ENCODE measurements around the gene FGF12. TPM values are rescaled to one million over a fixed set of nuclear protein-coding genes. Genes with fewer than 3 reads are reported as not detected.
"Not testable (repeated sequence)": the region's sequence is repeated elsewhere in the genome, so short reads cannot be mapped to it uniquely, and the experiment has no call there.

The FGF12 gene
- polyA plus RNA-seq, 1 of the 3 experiments (the other 2 are of a cell fraction) = 0.30 TPM

- TF ChIP-seq POLR2AphosphoS5 (IDR thresholded peaks at IDR 0.05; ENCODE audit: low read depth, low read length) = no peak
- POLR2A ChIA-PET = no interaction called here
- H3K9me3 ChIP-seq = no peaks in the 10 kb centered on the region
These were observed 17.8 kb upstream of the FGF12 start for GRCh38 chr3:192745150-192745549.

GRCh38 chr3:192744604-192745003 is 17.3 kb upstream of the FGF12 start:
- H3K9ac ChIP-seq; H3K9me2 ChIP-seq; H3K27me3 ChIP-seq (ENCODE audit: insufficient read depth); H3K4me3 ChIP-seq (ENCODE audit: low read depth in 2 of 2, low read length in 1 of 2); H3K9me3 ChIP-seq; POLR2A ChIA-PET; H3K4me1 ChIP-seq (ENCODE audit: control insufficient read depth in 1 of 2, insufficient read depth in 2 of 2, low read depth in 1 of 2, low read length in 1 of 2); H3K79me2 ChIP-seq (ENCODE audit: insufficient read depth); H3K36me3 ChIP-seq (replicated peaks in 1 of 2; ENCODE audit: control insufficient read depth in 1 of 2, insufficient read depth in 2 of 2, low read length in 1 of 2); H4K20me1 ChIP-seq (ENCODE audit: insufficient read depth); H2AFZ ChIP-seq (ENCODE audit: low read depth); H3K4me2 ChIP-seq; CTCF ChIA-PET; H3K27ac ChIP-seq (ENCODE audit: low read depth in 2 of 2, low read length in 1 of 2); DNase-seq; H3F3A ChIP-seq (replicated peaks; ENCODE audit: insufficient read depth): not testable (repeated sequence)
- WGBS (ENCODE audit: low lambda C conversion rate) = no CpG with 5 or more reads among the region's 19 CpGs

More at GRCh38 chr3:192745150-192745549, 17.8 kb upstream of the FGF12 start:
- Histone ChIP-seq H3K4me2 (no peak overlapping the region), H3K4me1 (ENCODE audit: control insufficient read depth in 1 of 2, insufficient read depth in 2 of 2, low read depth in 1 of 2, low read length in 1 of 2) (no peaks in the 10 kb centered on the region), H2AFZ (ENCODE audit: low read depth) (no peak overlapping the region), H3K36me3 (replicated peaks in 1 of 2; ENCODE audit: control insufficient read depth in 1 of 2, insufficient read depth in 2 of 2, low read length in 1 of 2) (no peaks in the 10 kb centered on the region), H3F3A (replicated peaks; ENCODE audit: insufficient read depth) (no peaks in the 10 kb centered on the region), H3K9me2 (no peaks in the 10 kb centered on the region), H3K4me3 (ENCODE audit: low read depth in 2 of 2, low read length in 1 of 2) (no peak overlapping the region), H4K20me1 (ENCODE audit: insufficient read depth) (no peaks in the 10 kb centered on the region), H3K79me2 (ENCODE audit: insufficient read depth) (no peaks in the 10 kb centered on the region), H3K27me3 (ENCODE audit: insufficient read depth) (no peaks in the 10 kb centered on the region), H3K27ac (ENCODE audit: low read depth in 2 of 2, low read length in 1 of 2) (no peak overlapping the region), H3K9ac (no peak overlapping the region)
- CTCF ChIA-PET = no interaction called here
- no peak for DNase-seq
- WGBS (ENCODE audit: low lambda C conversion rate) = no CpG with 5 or more reads among the region's 7 CpGs

- POLR2A ChIA-PET = no interaction called here
- Histone ChIP-seq H3K79me2 (ENCODE audit: insufficient read depth) (no peaks in the 10 kb centered on the region), H2AFZ (ENCODE audit: low read depth) (no peak overlapping the region), H3K4me1 (ENCODE audit: control insufficient read depth in 1 of 2, insufficient read depth in 2 of 2, low read depth in 1 of 2, low read length in 1 of 2) (no peaks in the 10 kb centered on the region), H3K9ac (no peak overlapping the region), H3K9me2 (no peaks in the 10 kb centered on the region), H3K9me3 (no peaks in the 10 kb centered on the region), H3K4me3 (ENCODE audit: low read depth in 2 of 2, low read length in 1 of 2) (no peak overlapping the region), H3K4me2 (no peak overlapping the region), H3F3A (replicated peaks; ENCODE audit: insufficient read depth) (no peaks in the 10 kb centered on the region), H3K36me3 (replicated peaks in 1 of 2; ENCODE audit: control insufficient read depth in 1 of 2, insufficient read depth in 2 of 2, low read length in 1 of 2) (no peaks in the 10 kb centered on the region), H3K27ac (ENCODE audit: low read depth in 2 of 2, low read length in 1 of 2) (no peak overlapping the region), H4K20me1 (ENCODE audit: insufficient read depth) (no peaks in the 10 kb centered on the region), H3K27me3 (ENCODE audit: insufficient read depth) (no peaks in the 10 kb centered on the region)
- CTCF ChIA-PET = interaction anchor here (0.9 kb wide), 1 partner anchor 9 kb away, joined by 3 read pairs; no protein-coding TSS in a partner anchor
- TF ChIP-seq RCOR1 (IDR thresholded peaks at IDR 0.05; ENCODE audit: low read length) (no peak), FOXJ3 (CRISPR knock-in tag; IDR thresholded peaks at IDR 0.05) (no peak), PBX3 (IDR thresholded peaks at IDR 0.05) (no peak), MXI1 (IDR thresholded peaks at IDR 0.05; ENCODE audit: low read depth, low read length) (no peak), FOXM1 (IDR thresholded peaks at IDR 0.05; ENCODE audit: low read depth) (no peak), MAX (IDR thresholded peaks at IDR 0.05; ENCODE audit: low read depth) (no peak), NFIC (IDR thresholded peaks at IDR 0.05; ENCODE audit: borderline replicate concordance) (no peak), TAF1 (IDR thresholded peaks at IDR 0.05; ENCODE audit: borderline replicate concordance, low read depth, low read length) (no peak), USF1 (IDR thresholded peaks at IDR 0.05; ENCODE audit: borderline replicate concordance, low read depth) (no peak), RAD21 (IDR thresholded peaks at IDR 0.05; ENCODE audit: low read length) (no peak), EP300 (IDR thresholded peaks at IDR 0.05; ENCODE audit: borderline replicate concordance in 1 of 2, low read depth in 1 of 2, low read length in 1 of 2) (no peak)
- no peak for DNase-seq
These were observed 10.2 kb upstream of the FGF12 start for GRCh38 chr3:192737506-192737905.
